K562 (cell line): ENCODE measurements around the gene ABCB9. TPM values are rescaled to one million over a fixed set of nuclear protein-coding genes. Genes with fewer than 3 reads are reported as not detected.

Experiments used
- ATF3 ChIP-seq, 2 experiments: fragments of 450-650 bp in 1 of 2; sonication (generic) in 1 of 2; formaldehyde crosslinking in 1 of 2; IDR thresholded peaks in 1 of 2; conservative IDR thresholded peaks in 1 of 2; 2 replicates each; pipeline versions ENCODE4 v1.6.1 to v1.8.1; 2016 to 2023; ENCODE audit warnings: mild to moderate bottlenecking in 2 of 2, moderate library complexity in 2 of 2, inconsistent platforms in 1 of 2, missing genetic modification reagents in 1 of 2
- CBFA2T3 ChIP-seq: fragments of 450-650 bp; IDR thresholded peaks from 2 replicates; pipeline ENCODE4 v1.6.1; 2017
- FOXK2 ChIP-seq, 2 experiments: fragments of 450-650 bp; IDR thresholded peaks in 1 of 2; conservative IDR thresholded peaks in 1 of 2; 2 replicates each; pipeline ENCODE4 v1.6.1; 2016; ENCODE audit warnings: low read depth in 2 of 2, mild to moderate bottlenecking in 1 of 2
- GTF2A2 ChIP-seq: IDR thresholded peaks from 2 replicates; pipeline ENCODE4 v1.6.1; 2016; ENCODE audit warnings: mild to moderate bottlenecking, missing genetic modification characterization, missing compliant biosample characterization
- GTF2F1 ChIP-seq: IDR thresholded peaks from 2 replicates; pipeline ENCODE4 v1.6.1; 2011; ENCODE audit warnings: low read depth, low read length, improper control_type of control experiment
- HINFP ChIP-seq: fragments of 450-650 bp; conservative IDR thresholded peaks from 2 replicates; pipeline ENCODE4 v1.6.1; 2016; ENCODE audit warnings: missing genetic modification characterization, low read depth, mild to moderate bottlenecking, control low read depth, missing compliant biosample characterization
- HMG20B ChIP-seq: fragments of 250-450 bp; sonication (Bioruptor Pico); IDR thresholded peaks from 2 replicates; pipeline ENCODE4 v1.5.0; 2021; ENCODE audit warnings: mild to moderate bottlenecking
- JUNB ChIP-seq: fragments of 450-650 bp; formaldehyde crosslinking; conservative IDR thresholded peaks from 2 replicates; pipeline ENCODE4 v1.4.0; 2020; ENCODE audit warnings: mild to moderate bottlenecking
- MAFF ChIP-seq: IDR thresholded peaks from 2 replicates; pipeline ENCODE4 v1.6.1; 2012; ENCODE audit warnings: low read length, improper control_type of control experiment
- MBD1 ChIP-seq: fragments of 250-450 bp; sonication (Bioruptor Pico); IDR thresholded peaks from 2 replicates; pipeline ENCODE4 v1.8.0; 2022; ENCODE audit warnings: inconsistent platforms
- MTA1 ChIP-seq: fragments of 450-650 bp; IDR thresholded peaks from 2 replicates; pipeline ENCODE4 v1.6.1; 2017; ENCODE audit warnings: borderline replicate concordance
- RNF2 ChIP-seq: sonication (generic); IDR thresholded peaks from 2 replicates; pipeline ENCODE4 v1.6.1; 2016
- TFAM ChIP-seq: fragments of 250-450 bp; sonication (Bioruptor Pico); conservative IDR thresholded peaks from 2 replicates; pipeline ENCODE4 v1.5.0; 2021; ENCODE audit warnings: mild to moderate bottlenecking, moderate library complexity
- ZBED1 ChIP-seq: IDR thresholded peaks from 2 replicates; pipeline ENCODE4 v1.6.1; 2014
- ZC3H4 ChIP-seq: sonication (generic); formaldehyde crosslinking; IDR thresholded peaks from 2 replicates; pipeline ENCODE4 v1.9.0; 2021; ENCODE audit warnings: missing genetic modification reagents, borderline replicate concordance
- ZNF174 ChIP-seq: fragments of 250-450 bp; sonication (Bioruptor Pico); IDR thresholded peaks from 2 replicates; pipeline ENCODE4 v1.4.0; 2020; ENCODE audit warnings: mild to moderate bottlenecking
- ZNF217 ChIP-seq: sonication (generic); formaldehyde crosslinking; IDR thresholded peaks from 2 replicates; pipeline ENCODE4 v1.8.0; 2022; ENCODE audit warnings: mild to moderate bottlenecking, missing genetic modification reagents
- ZNF239 ChIP-seq: fragments of 250-450 bp; sonication (Bioruptor Pico); IDR thresholded peaks from 2 replicates; pipeline ENCODE4 v1.4.0; 2020; ENCODE audit warnings: mild to moderate bottlenecking
- ZNF274 ChIP-seq: IDR thresholded peaks from 2 replicates; pipeline ENCODE4 v1.6.1; 2011; ENCODE audit warnings: low read depth, mild to moderate bottlenecking, low read length, moderate library complexity, borderline replicate concordance
- ZNF449 ChIP-seq: fragments of 250-450 bp; sonication (Bioruptor Pico); IDR thresholded peaks from 2 replicates; pipeline ENCODE4 v1.8.0; 2022; ENCODE audit warnings: moderate library complexity, mild to moderate bottlenecking, inconsistent platforms
- ZNF77 ChIP-seq: fragments of 250-450 bp; sonication (Bioruptor Pico); IDR thresholded peaks from 2 replicates; pipeline ENCODE4 v1.5.0; 2020
- polyA plus RNA-seq, 8 experiments: library from polyadenylated mRNA; depleted of rRNA in 4 of 8; stranded (reverse) in 5 of 8; unstranded in 3 of 8; fragments of >200 nt; fragmentation: Nextera tagmentation in 2 of 8; fragmentation: Illumina TruSeq in 1 of 8; extraction: Ambion mirVana in 2 of 8; extraction: Trizol in 1 of 8; gene quantifications; 2 replicates each; pipeline versions ENCODE4 v1.2.1 to v1.2.3, GENCODE V29; 2011 to 2014; ENCODE audit warnings: inconsistent platforms in 1 of 8, missing spikeins in 1 of 8
- total RNA-seq, 7 experiments: library from RNA; depleted of rRNA in 6 of 7; stranded (reverse); fragments of >200 nt in 6 of 7; fragmentation: Illumina TruSeq in 2 of 7; extraction: Trizol in 2 of 7; gene quantifications; 2 replicates each; pipeline versions ENCODE4 v1.2.1 to v1.2.3, GENCODE V29; 2011 to 2021; ENCODE audit warnings: low replicate concordance in 1 of 7

The ABCB9 gene
- total and polyA plus RNA-seq, 9 of the 15 experiments (the other 6 are each of a cell fraction or from before 2014, with no cell fraction given) = 0.20 to 12.6 (median 6.2) TPM

- TF ChIP-seq ZNF217 (CRISPR knock-in tag) (no peak), ZBED1 (peak; percentile 97), ZNF174 (no peak), FOXK2 (conservative IDR thresholded peaks at IDR 0.05 in 1 of 2, IDR thresholded peaks at IDR 0.05 in 1 of 2; ENCODE audit: low read depth in 2 of 2) (peak; percentile 15 to 48; a peak in 1 of 4 replicates), RNF2 (no peak), GTF2A2 (no peak), ZNF239 (CRISPR knock-in tag) (peak; percentile 31; the same call in 1 of the 2 replicates), ZC3H4 (CRISPR knock-in tag) (no peak), HINFP (peak; percentile 33; the same call in 1 of the 2 replicates), TFAM (CRISPR knock-in tag) (no peak), MTA1 (peak; percentile 81), ZNF77 (CRISPR knock-in tag) (no peak), ATF3 (IDR thresholded peaks at IDR 0.05) (peak; percentile 100), ATF3 (CRISPR knock-in tag; conservative IDR thresholded peaks at IDR 0.05) (peak; percentile 92; the same call in 1 of the 2 replicates), MBD1 (CRISPR knock-in tag) (peak; percentile 78; the same call in 1 of the 2 replicates), ZNF449 (CRISPR knock-in tag) (no peak), CBFA2T3 (peak; percentile 27), JUNB (peak; percentile 97), HMG20B (no peak), ZNF274 (no peak), MAFF (no peak), GTF2F1 (0 out of 2 replicates have a peak, but pooled peaks have one; percentile 66)
Measured at GRCh38 chr12:122895704-122896636, 70.3 kb downstream of the ABCB9 start, which contains the start of gene VPS37B (continued).
